ENCODE data around the gene ADGRV1.
A peak's percentile ranks its signal among the peaks of the same experiment; 100 is the strongest.

The ADGRV1 gene

GRCh38 chr5:91136271-91136670 lies 577.7 kb downstream of the ADGRV1 start:
- no peak for DNase-seq (ENCODE audit: low spot score)

DNA sequence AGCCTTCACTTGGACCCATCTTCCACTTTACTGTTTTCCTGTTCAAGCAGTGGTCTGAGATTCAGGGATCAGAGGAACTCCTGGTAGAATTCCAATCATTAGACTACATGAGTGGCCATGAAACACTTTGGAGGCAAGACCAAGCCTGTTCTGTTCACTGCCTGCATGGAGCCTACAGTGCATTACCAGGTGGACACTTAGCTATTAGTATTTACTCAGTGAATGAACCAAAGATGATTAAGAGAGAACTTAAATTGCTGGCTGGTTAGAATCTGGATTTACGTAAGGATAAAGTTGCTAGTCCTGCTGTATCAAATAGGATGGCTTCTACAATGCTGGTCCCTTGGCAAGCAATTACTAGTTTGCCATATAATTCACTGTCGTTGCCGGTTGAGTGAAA lies 579.0 kb downstream of the ADGRV1 start:
- DNase-seq (ENCODE audit: low spot score): no peak

DNA sequence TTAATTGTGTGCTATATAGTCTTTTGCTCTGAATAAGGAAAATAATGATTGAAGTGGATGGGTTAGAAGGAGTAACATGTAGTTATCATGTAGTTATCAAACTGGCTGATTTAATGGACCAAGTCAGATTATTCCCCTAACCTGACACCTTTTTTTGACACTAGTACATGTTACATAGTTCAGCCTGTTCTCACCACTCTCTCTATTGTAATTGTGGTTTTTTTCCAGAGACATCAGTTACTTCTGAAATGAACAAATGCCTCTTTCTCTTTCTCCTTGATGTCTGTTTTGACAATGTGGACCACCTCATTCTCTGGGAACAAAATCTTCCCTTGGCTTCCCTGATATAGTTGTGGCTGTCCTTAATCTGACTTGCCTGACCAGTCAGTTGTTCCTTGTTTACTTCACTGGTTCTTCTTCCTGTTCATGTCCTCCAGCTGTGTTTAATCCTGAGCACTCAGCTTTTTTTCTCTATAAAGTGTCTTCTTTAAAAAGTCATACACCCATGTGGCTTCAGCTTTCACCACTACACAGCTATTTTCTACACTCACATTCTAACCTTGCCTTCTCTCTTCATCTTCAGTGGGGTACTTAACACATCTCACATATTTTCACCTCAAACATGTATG lies 581.1 kb downstream of the ADGRV1 start:
- DNase-seq (ENCODE audit: low spot score): no peak

- DNase-seq (ENCODE audit: low spot score): no peak
Measured at GRCh38 chr5:91140657-91141056, 582.1 kb downstream of the ADGRV1 start.

DNA sequence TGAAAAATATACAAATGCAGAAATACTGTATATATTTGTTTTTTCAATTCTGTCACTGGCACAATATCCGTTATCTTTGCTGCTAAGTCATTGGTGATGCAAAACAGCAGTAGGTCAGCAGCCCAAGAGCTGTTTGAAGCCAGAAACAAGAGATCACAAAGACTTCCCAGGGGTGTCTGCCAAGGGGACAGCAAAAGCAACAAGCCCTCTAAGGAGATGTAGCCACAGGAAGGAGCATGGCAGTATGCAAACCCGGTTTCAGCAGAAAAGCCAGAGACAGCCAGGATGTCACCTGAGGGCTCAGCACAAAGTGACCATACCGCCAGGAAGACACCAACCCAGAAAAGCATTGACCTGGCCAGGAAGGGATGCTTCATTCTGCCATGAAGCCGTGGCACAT lies 583.0 kb downstream of the ADGRV1 start:
- DNase-seq (ENCODE audit: low spot score): no peak

DNA sequence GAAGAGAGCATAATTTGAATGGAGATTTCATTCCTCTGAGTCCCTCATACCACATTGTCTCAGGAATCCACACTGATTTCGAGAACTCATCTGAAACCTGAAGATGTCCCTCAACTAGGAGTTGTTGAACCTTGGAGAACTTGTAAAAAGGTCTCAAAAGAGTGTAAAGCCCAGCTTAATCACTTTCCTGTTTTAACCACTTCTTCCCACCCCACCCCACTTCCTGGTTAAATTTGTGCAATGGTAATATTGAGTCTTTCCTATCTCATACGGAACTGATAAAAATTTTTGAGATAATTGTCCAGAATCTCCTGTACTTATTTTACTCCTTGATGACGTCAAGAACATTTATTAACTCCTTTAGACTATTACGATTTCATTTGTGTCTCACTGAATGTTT lies 583.8 kb downstream of the ADGRV1 start:
- DNase-seq (ENCODE audit: low spot score): no peak

DNA sequence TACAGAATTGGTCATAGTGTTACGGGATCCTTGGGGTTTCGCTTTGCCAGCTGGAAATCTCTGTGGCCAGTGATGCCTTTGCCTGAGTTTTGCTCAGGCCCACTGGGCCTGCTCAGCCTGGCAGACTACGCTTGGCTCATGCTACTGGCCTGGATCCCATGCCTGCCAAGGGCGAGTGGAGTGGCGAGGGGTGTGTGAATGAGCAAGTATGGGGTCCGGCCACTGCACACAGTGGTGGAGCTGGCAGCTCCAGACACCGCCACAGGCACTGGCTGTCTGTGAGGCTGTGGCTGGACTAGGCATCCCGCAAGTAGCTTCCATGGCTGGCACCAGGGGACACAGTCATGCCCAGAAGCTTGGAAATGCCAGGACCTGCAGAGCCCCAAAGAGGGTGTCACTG lies 584.2 kb downstream of the ADGRV1 start:
- no peak for DNase-seq (ENCODE audit: low spot score)

- no peak for DNase-seq (ENCODE audit: low spot score)
Measured at GRCh38 chr5:91143840-91144239, 585.2 kb downstream of the ADGRV1 start.

DNA sequence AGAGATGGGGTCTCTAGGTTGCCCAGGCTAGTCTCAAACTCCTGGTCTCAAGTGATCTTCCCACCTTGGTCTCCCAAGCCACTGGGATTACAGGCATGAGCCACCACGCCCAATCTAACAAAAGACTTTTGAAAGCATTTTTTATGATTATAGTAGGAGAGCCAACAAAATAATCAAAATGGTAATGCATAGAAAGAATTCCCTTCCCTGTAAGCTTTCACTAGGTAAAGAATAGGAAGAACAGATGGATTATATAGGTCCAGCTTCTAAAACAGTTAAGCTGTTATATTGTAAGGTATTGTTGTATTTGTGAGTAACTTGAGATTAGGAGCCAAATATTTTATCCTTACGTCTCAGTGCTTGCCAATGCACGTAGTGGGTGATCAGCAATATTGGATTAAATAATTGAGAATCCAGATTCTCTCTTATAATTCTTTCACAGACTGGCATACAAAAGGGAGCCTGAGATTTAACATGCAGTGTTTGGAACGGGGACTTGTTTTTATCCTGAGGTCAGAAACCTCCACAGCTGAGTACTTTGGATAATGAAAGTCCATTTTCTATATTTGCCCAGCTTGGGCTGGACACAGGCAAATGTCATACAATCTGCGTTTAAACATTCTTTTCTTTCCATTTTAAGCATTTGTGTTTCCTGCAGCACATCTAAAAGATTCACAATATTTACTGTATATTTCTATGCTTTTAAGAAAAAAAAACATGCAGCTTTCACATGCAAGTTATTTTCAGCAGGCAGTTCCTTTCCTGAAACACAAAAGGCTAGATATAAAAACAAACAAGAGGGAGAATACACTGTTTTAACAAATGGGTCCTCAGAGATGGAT lies 586.1 kb downstream of the ADGRV1 start:
- no peak for DNase-seq (ENCODE audit: low spot score)

- no peak for DNase-seq (ENCODE audit: low spot score)
Measured at GRCh38 chr5:91145333-91145620, 586.7 kb downstream of the ADGRV1 start.

DNA sequence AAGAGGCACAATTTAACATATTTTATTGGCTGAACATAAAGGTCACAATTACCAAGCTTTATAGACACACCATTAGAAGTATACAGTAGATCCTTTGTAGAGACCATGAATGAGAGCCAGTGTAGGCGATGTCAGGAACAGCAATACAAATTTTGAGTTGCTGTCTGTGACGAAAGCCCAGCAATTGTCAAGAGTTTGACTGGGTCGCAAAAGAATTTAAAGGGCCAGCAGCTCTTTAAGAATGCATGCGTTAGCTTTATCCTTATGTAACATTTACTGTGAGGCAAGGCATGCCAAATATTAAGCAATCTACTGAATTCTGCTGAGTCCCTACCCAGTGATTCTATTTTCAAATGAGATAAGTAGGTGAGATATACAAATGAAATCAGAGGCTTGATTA lies 587.6 kb downstream of the ADGRV1 start:
- no peak for DNase-seq (ENCODE audit: low spot score)

DNA sequence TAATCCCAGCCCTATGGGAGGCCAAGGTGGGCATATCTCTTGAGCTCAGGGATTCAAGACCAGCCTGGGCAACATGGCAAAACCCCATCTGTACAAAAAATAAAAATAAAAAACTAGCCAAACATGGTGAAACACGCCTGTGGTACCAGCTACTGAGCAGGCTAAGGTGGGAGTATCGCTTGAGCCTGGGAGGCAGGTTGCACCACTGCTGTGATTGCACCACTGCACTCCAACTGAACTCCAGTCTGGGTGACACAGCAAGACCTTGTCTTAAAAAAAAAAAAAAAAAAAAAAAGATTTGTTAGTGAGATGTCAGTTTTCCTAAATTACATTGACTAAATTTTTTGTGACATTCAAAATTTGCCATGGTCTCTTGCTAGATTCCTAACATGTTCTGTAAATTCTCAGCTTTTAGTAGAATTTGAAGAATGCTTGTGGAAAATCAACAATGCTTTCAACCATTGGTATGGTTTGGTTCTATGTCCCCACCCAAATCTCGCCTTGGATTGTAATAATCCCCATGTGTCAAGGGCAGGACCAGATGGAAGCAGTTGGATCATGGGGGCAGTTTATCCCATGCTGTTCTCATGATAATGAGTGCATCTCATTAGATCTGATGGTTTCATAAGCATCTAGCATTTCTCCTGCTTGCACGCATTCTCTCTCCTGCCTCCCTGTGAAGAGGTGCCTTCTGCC lies 588.5 kb downstream of the ADGRV1 start:
- no peak for DNase-seq (ENCODE audit: low spot score)

DNA sequence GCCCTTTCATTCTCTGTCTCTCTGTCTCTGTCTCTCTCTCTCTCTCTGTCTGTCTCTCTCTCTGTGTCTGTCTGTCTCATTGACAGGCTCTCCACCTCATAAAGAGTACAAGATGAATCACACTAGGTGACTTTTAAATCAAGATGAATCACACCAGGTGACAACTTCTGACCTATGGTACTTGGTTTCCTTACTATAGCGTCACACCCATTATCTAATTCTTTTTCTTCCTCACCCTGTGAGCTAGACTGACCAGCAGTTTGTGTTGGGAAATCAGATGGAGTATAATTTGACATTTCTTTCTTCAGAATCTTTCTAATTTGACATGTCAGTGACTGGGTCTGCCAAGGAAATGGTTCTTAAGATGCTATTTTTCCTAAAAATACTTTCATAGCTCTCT lies 591.6 kb downstream of the ADGRV1 start:
- no peak for DNase-seq (ENCODE audit: low spot score)

GRCh38 chr5:91150636-91151035 lies 592.0 kb downstream of the ADGRV1 start:
- no peak for DNase-seq (ENCODE audit: low spot score)

DNA sequence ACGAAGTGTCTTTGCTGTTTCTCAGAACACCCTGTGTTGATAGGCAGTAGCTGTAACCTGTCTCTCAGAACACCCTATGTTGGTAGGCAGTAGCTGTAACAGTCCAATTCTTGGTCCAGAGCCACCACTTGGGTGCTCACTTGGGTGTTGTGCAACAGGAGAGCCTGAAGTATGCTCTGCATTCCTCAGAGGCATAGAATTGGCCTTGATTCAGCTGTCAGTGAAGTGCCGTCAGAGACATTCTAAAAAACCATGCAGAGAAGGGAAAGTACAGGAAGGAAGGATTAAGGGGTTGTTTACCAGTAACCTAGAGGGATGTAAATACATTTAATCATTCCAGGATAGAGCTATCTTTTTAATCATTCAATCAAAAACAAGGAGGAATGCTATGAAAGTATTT lies 593.4 kb downstream of the ADGRV1 start:
- peak; percentile 81 for DNase-seq (ENCODE audit: low spot score)

DNA sequence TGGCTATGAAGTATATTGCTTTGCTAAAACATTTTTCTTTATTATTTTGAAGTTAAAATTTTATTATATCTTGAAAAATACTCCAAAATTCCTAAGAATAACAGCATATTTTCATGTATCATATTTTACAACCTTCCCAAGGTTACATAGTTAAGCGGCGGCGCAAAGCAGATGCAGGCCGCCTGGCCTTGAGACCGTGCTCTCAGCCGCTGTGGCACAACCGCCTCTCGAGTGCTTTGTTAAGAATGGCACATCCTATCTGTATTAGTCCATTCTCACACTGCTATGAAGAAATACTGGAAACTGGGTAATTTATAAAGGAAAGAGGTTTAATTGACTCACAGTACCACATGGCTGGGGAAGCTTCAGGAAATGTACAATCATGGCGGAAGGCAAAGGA lies 595.7 kb downstream of the ADGRV1 start:
- no peak for DNase-seq (ENCODE audit: low spot score)

DNA sequence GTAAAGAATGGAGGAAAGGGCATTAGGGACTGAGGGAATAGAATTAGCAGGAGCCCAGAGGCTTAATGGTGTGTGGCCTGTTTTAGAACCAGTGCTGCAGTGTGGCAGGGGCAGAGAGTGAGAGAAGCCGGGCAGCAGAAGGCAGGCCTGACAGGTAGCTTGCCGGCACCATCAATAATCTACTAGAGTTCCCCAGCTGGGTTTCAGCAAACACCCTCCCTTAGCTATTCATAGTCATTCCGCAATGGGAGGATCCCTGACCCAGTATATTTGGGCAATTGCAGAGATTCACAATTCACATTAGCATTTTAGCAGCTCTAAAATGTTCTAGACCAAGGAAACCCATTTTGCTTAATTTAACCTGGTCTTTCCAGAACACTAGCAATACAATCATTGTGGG lies 596.7 kb downstream of the ADGRV1 start:
- no peak for DNase-seq (ENCODE audit: low spot score)

- DNase-seq (ENCODE audit: low spot score): no peak
Measured at GRCh38 chr5:91156242-91156641, 597.6 kb downstream of the ADGRV1 start.

- DNase-seq (ENCODE audit: low spot score): no peak
Measured at GRCh38 chr5:91158011-91158410, 599.4 kb downstream of the ADGRV1 start.

DNA sequence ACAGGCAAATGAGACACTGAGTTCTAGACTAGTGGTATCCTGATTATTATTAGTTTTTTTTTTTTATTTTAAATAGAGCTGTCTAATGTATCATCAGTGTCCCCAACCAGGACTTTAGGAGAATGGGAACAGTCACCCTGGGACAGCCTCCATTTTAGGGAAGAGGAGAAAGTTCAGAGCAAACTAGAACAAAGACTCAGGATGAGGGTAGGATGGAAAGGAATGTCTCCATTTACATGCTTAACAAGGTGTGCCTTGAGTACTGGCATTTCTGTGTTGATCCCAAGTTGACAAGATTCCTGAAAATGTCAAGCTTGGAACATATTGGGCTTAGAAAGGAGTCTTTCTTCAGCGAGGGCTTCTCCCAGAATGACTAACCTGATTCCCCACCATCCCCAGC lies 601.0 kb downstream of the ADGRV1 start:
- no peak for DNase-seq (ENCODE audit: low spot score)

GRCh38 chr5:91160714-91161285 lies 602.2 kb downstream of the ADGRV1 start:
- no peak for DNase-seq (ENCODE audit: low spot score)

DNA sequence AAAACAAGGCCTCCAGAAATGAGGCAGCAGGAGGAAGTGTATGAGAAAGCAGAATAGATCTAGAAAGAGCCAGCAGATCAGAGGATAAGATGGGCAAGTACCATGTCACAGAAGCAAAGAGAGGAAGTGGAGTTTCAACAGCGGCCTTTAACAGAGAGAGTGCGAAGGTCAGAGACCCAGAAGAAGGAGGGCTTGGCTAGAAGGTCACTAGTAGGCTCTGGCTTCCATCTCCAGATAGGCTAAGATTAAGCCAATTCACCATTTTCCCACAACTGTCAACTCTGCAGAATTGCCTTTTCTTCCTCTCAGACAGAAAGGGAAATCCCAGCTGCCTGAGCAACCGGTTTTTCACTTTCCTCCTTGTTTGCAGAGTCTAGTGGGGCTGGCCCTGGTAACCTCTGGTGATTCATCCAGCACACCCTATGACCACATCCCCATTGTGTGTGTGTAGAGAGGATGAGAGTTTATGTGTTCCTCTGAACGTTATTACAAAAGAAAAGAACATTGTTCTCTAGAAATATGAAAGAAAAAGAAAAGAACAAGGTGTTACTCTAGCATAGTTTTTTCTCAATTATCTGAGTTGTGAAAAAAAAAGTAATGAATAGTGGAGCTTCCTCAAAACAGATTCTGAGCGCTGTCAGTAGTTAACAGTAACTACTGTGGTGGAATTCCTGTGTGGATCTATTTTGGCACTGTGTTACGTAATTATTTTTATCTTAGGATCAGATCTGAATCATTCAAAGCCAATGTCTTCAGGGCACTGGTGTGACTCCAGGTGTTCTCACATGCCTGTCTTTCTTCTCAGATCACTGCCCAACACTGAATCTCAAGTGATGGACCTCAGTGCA lies 604.2 kb downstream of the ADGRV1 start:
- peak; percentile 60 for DNase-seq (ENCODE audit: low spot score)
